Measurements from ENCODE around the gene ARMC3.

The ARMC3 gene

DNA sequence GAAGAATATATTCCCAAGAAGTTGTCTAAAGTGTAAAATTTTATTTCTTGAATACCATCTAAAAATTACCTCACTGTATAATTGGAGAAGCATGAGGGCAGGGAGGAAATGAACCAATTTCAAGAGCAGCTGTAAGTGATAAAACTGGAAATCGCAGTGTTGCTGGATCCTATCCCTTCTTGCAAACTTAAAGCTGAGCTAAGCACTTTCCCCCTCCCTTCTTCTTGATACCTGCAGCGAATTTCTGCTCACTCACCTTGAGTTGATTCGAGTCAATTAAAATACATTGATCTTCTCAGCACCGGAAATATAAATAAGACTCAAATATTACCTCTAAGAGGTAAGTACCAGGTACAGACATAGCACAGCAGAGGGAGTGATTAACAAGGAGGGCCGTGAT is 65.5 kb downstream of the ARMC3 start:
- DNase-seq: no peak

DNA sequence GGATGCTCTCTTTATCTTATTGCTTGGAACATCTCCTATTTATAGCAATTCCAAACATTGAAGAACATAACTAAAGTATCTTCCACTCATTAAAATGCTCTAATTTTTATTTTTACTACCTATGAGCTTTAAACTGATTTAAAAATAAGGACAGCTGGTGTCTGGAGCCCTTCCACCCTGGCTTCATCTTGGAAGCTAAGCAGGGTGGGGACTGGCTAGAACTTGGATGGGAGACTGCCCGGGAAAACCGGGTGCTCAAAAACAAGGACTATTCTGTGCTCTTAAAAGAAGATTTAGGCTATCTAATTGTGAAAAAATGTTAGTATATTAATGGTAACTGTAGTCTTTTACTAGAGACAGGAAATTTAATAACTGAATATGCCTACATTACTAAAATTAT is 69.2 kb downstream of the ARMC3 start:
- no peak for DNase-seq

DNA sequence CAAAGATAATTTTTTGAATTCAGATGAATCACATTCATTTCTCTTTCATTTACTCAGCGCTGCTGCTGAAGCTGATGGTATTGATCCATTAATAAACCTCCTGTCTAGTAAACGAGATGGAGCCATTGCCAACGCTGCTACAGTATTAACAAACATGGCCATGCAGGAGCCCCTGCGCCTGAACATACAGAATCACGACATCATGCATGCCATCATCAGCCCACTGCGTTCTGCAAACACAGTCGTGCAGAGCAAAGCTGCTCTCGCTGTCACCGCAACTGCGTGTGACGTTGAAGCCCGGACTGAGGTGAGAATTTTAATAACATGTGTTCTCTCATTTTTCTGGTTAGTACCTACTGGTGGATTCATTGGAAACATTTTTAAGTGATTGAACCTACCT is 70.2 kb downstream of the ARMC3 start:
- no peak for DNase-seq

DNA sequence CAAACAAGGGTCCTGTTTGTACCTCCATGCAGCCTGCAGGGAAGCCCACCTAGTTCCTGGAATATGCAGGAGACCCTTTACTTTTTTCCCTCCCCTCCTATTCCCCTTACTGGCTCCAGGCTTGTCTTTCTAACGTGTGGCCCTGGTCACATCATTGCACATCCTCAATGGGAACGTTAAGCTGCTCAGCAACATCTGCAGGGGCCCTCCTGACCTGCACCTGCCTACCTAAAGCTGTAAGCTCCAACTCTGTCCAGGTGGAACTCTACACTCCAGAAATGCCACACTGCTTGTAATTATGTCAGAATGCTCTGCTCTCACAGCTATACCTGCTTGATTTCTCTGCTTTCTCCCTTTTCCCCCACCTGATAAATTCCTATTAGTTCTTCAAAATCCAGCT is 72.1 kb downstream of the ARMC3 start:
- DNase-seq: no peak

DNA sequence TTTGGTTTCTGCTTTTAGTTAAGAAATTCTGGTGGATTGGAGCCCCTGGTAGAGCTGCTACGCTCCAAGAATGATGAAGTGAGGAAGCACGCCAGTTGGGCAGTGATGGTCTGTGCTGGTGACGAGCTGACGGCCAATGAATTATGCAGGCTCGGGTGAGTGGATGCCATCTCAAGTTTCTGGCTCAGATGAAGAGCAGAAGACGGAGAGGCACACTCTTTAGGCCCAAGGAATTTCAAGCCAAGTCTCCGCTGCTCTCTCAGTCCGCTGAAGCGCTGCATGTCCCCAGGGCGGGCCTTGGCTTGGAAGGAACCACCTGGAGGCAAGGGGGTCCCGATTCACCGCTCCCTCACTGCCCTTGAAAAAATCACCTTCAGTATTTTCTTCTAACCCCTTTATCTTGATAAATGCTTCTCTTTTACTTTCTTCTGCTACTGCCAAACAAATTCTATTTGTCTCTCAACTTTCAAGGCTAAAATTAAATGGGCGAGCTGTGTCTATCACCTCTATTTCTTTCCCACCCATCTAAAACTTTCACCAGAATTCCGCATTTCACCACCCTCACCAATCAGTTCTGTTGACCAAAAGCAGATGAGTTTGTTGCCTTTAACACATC is 74.2 kb downstream of the ARMC3 start:
- no peak for DNase-seq

DNA sequence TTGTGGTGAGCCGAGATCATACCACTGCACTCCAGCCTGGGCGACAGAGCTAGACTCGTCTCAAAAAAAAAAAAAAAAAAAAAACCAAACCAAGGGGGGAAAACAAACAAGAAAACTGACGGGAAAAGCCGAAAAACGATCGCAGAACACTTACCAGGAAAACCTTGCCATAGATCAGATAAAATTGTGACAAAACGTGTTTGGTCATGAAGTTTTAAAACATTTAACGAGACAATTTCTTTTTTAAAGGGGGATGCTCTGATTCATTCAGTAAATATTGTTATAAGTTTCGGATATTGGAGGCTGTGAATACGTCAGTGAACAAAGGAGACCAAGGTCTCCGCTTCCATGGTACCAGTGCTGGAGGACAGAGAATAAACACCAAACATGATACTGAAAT is 77.3 kb downstream of the ARMC3 start:
- DNase-seq: no peak

DNA sequence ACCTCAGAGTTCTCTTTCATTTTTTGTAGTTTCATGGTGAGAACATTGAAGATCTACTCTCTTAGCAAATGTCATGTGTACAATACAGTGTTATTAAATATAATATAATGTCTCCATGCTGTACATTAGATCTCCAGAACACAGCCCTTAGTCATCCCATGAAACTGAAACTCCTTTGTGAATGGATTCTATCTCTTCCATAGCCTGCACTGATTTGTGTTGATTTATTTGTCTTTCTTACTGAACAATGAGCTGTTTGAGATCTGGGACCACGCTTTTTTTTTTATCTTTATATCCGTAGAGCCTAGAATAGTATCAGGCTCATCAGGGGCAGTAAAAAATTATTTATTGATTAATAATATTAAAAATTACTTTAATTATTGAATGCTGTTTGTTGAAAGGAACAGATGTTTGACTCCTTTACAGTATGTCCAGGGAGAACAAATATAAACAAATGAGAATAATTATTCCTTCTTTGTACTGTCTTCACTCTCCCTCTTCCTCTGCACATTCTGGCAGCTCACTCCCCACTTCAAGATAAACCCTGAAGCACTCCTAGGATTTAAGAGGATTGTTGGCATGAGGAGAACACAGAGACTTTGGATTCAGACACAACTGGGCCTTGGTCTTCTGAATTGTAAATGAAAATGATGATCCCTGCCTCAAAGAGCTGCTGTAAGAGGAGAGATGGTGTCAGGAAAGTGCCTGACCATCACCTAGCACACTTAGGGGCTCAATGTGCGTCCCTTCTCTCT is 85.9 kb downstream of the ARMC3 start:
- no peak for DNase-seq

DNA sequence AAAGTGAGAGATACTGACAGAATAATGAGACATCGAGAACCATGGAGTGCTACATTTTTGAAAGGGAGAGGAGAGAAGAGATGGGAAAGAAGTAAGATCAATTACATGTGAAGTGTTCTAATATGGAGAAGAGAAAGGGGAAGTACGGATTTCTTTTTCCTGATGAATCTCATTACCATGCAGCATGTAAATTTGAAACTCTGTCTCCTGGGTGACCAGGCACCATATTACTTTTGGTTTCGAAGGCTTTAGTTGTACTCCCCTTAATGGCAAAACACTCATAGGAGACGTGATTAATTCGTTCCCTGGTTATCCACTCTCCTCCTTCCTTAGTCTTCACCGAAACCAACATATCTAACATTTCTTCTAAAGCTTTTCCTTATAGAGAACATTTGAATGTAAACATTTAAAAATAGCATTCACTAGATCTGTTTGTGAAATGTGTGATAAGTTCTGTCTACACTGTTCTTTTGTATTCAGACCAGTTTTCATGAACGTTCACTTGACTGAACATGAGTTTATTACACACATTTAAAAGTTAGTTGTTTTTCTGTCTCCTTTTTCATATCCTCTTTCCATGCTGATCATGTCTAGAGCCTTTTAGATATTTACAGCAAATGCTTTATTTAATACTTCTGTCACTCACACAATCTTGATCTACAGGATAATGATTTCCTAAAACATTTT is 87.3 kb downstream of the ARMC3 start:
- DNase-seq: no peak

DNA sequence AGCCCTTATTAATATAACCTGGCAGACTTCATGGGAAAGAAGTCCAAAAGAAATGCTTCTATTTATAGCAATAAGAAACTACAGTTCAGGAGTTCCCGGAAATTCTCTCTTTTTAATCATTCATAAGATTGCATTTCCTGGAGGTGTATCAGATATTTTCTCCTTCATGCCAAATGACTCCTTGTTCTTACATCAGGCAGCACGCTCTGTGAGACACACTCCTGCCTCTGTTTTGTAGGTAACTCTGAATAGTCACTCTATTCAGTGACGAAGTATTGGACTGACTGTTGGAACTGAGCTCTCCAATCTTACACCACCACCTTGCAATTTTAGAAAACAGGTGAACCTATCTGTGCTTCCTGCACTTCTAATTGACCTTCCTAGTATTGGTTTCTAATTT is 88.8 kb downstream of the ARMC3 start:
- DNase-seq: no peak

DNA sequence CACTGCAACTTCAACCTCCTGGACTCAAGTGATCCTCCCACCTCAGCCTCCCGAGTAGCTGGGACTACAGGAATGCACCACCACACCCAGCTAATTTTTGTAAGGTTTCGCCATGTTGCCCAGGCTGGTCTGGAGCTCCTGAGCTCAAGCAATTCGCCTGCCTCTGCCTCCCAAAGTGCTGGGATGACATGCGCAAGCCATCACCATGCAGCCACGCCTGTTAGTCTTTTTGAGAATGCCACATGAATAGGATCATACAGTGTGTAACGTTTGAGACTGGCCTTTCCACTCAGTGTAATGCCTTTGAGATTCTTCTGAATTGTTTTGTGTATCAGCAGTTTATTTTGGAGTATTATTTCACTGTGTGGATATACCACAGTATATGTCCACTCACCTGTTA is 91.8 kb downstream of the ARMC3 start:
- no peak for DNase-seq

DNA sequence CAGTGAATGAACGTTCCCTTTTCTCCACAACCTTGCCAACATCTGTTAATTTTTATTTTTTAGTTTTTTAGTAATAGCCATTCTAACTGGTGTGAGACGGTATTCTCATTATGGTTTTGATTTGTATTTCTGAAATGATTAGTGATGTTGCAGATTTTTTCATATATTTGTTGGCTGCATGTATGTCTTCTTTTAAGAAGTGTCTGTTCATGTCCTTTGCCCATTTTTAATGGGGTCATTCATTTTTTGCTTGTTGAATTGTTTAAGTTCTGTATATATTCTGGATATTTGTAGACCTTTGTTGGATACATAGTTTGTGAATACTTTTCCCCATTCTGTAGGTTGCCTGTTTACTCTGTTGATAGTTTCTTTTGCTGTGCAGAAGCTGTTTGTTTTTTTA is 93.6 kb downstream of the ARMC3 start:
- DNase-seq: no peak

DNA sequence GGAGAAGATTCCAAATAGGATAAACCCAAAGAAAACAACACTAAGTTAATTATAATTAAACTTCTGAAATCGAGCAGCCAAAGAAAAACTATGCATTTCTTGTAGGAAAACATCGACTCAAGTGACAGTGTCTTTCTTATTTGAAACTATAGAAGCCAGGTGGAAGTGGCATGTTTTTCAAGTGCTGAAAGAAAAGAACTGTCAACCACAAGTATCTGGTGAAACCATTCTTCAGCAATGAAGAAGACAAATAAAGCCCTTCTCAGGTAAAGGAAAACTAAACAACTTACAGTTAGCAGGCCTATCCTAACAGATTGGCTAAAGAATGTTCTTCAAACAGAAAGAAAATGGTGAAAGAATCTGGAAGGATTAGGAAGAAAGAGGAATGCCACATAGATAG is 96.1 kb downstream of the ARMC3 start:
- DNase-seq: no peak

DNA sequence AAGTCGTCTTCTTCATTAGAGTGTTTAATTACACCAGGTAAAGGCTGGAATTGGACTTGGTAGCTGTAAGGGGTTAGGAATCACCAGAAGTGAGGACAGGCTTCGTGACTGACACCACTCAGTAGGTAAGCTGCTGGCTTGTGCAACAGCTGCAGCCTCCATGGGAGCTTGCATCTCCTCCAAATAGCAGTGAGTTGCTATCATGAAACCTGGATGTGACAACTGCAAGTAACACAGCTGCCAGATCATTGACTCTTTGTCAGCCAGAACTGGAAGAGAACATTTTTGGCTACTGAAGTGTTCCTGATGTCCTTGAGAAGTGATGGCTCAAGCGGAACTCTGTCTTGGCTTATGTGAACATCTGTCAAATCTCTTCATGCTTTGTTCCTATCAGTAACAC is 103.5 kb downstream of the ARMC3 start:
- no peak for DNase-seq

DNA sequence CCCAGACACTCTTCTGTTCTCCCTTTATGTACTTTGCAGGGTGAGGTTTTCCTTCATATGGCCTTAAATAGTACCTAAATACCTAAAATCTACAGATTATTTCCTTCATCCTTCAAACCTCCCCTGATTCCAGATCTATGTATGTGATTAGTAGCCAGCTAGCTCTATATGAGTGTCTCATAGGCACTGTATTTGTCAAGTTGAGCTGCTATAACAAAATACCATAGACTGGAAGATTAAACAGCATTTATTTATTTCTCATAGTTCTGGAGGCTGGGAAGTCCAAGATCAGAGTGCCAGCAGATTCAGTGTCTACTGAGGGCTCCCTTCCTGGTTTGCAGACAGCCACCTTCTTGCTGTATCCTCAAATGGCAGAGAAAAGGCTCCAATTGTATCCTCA is 106.9 kb downstream of the ARMC3 start:
- DNase-seq: no peak

DNA sequence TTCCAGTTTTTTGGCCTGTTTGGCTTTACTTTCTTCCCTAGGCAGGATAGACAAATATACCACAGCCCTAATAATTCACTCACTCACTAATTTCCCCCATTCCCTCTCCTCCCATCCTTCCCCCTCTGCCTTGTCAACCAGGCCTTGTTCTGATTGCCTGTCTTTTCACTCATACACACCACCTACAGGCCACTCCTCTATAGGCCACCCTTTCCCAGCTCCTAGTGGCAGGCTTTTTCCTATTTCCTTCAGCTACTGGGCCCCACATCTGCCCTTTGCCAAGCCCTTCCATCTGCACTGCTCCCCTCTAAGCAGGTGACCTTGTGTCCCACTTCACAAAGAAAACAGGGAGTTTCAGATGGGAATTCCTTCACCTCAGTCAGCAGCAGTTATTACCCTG is 107.7 kb downstream of the ARMC3 start:
- no peak for DNase-seq

DNA sequence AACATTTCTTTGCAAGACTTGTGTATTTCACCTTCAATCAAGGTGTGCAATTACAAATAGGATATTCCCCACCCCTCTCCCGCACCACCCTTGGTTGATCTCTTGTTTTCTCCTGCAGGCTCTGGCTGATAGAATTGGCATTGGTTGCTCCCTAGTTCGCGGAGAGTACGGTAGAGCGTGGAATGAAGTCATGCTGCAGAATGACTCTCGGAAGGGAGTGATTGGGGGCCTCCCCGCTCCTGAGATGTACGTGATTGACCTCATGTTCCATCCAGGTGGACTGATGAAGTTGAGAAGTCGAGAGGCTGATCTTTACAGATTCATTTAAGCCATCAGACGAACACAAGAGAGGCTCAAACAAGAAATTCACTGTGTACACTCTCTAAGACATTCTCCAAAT is 109.3 kb downstream of the ARMC3 start:
- no peak for DNase-seq

DNA sequence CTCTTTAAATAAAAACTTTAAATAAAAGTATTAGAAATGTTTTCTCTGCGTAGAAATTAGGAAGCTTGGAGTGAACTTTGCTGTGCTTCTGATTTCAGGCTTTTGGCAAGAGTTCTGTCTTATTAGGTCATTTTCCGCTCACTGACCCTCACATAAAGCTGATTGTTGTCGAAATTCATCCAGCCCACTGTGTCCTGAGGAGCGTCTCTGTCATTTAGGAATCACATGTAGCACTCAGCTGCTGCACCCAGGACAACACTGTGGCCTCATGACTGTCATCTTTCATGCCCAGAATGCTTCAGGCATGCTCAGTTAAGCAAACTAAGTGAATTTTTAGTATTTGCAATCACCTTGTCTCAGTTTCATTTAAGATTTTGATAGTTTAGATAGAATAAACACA is 109.7 kb downstream of the ARMC3 start:
- no peak for DNase-seq

DNA sequence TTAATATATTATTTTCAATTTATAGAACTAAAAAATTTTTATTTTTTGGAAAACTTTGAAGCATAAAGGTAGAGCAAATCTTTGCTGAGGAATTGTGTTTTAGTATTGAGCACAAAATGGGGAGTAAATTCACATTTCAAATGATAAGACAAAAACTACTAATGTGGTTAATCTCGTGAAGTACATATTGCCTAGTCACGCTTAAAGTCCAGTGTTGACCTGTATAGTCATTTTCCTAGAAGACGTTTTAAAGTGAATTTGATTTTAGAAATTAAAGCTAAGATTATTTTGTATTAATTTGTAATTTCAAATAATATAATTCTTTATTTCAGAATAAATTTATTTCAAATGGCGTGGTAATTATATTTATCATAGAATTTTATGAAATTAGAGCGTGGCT is 110.3 kb downstream of the ARMC3 start:
- no peak for DNase-seq

DNA sequence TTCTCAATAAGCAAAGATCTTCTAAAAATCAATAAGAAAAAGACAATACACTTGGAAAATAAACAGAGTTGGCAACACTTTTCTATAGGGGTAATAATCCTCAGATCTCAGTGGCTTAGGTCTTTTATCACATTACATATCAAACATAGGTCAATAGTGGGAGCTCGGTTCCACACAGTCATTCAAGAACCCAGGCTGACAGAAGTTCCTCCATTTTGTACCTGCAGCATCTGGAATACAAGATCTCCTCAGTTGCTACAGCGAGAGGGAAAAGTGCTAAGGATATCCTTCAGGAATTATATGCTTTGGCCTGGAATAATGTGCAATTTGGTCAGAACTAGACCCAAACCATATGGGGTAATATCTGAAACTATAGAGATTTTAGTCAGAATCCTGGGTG is 112.1 kb downstream of the ARMC3 start:
- no peak for DNase-seq

DNA sequence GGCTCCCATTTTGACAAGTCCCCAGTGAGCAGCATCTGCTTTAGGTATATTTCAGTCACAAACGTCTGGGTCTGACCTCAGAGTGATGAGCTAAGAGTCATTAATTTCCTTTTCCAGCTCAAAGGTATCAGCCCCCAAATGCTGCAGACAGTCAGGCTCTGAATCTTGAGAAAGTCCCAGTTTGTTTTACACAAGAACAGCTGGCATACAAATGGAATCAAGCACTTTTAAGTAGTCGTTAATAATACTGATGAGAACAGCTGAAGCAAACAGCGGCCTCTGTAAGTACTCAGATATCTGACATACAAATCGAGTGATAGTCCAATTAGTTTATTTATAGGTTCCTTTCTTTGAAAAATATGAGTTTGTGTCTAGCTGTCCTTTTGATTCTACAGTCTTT is 118.2 kb downstream of the ARMC3 start:
- no peak for DNase-seq

DNA sequence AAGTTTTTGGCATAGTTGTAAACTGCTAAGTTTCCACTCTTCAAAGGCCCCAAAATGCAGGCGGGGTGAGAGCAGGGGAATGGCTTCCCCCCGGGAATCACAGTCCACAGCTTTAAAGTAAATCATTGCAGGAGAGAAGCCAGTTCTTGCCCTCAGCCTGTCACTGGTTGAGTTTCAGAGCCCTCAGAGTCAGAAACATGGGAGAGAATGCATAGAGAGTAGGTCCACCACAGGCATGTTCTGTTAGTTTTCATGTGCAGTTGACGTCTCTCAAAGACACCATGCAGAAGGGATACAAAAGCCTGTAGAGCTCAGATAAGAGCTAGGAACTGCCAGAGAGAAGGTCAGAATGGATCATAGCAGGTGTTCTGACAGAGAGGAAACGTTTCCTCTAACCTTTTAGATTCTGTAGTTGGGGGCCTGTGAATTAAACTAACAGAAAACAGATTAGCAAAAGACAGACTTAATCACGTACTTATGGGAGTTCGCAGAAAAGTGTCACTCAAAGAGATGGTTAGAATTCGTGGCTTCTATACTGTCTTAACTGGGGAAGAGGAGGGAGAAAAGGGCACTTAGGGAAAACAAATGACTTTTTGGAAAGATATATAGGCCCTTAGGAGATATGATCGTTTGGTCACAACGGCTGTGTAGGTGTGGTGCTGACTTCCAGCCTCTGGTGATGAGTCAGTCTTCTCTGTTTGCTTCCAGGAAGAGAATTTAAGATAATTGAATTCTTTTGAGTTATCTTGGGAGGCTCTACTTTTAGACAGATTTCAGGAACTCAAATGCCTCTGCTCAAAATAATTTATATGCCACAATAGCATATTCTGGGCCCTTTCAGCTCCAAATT is 119.6 kb downstream of the ARMC3 start:
- DNase-seq: no peak

DNA sequence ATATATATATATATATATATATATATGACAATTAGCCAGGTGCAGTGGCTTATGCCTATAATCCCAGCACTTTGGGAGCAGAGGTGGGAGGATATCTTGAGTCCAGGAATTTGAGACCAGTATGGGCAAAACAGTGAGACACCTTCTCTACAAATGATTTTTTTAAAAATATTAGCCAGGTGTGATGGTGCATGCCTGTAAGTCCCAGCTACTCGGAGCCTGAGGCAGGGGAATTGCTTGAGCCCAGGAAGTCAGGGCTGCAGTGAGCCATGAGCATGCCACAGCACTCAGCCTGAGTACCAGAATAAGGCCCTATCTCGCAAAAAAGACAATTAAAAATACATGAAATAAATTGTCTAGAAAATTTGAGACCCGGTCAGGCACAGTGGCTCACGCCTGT is 120.3 kb downstream of the ARMC3 start:
- no peak for DNase-seq

DNA sequence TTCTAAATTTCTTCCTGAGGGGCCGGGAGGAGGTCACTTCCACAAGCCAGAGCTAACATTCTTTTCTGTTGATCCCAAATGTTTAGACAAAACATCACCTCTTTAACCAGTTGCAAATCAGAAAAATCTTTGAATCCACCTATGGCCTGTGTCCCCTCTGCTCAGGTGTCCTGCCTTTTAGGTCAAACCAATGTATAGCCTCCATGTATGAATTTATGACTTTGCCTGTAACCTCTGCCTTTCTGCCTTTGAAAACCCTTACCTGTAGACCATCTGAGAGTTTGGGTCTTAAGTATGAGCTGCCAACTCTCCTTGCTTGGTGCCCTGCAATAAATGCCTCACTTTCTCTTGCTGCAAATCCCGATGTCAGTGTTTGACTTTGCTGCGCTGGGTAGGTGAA is 123.4 kb downstream of the ARMC3 start:
- DNase-seq: no peak
